Loucy (cell line): ENCODE measurements around the gene ATP9A.

Experiments used
- EZH2phosphoT487 ChIP-seq: fragments of 200-600 bp; IDR thresholded peaks from 2 replicates; pipeline ENCODE4 v1.6.1; 2018; ENCODE audit warnings: antibody characterized with exemption, mild to moderate bottlenecking, moderate library complexity, borderline replicate concordance
- TF ChIP-seq, protein P1 (sequence below): fragments of 200-600 bp; sonication (generic); conservative IDR thresholded peaks from 2 replicates; pipeline ENCODE4 v1.5.1; 2014; ENCODE audit warnings: mild to moderate bottlenecking, antibody characterized with exemption, low read length

- TF ChIP-seq, protein P1, sequence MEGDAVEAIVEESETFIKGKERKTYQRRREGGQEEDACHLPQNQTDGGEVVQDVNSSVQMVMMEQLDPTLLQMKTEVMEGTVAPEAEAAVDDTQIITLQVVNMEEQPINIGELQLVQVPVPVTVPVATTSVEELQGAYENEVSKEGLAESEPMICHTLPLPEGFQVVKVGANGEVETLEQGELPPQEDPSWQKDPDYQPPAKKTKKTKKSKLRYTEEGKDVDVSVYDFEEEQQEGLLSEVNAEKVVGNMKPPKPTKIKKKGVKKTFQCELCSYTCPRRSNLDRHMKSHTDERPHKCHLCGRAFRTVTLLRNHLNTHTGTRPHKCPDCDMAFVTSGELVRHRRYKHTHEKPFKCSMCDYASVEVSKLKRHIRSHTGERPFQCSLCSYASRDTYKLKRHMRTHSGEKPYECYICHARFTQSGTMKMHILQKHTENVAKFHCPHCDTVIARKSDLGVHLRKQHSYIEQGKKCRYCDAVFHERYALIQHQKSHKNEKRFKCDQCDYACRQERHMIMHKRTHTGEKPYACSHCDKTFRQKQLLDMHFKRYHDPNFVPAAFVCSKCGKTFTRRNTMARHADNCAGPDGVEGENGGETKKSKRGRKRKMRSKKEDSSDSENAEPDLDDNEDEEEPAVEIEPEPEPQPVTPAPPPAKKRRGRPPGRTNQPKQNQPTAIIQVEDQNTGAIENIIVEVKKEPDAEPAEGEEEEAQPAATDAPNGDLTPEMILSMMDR = peak; percentile 87
- TF ChIP-seq EZH2phosphoT487 = no peak
These were observed 173.1 kb downstream of the ATP9A start for GRCh38 chr20:51595058-51595532.
